ENCODE results near the gene HIGD1A.

Gene HIGD1A

GRCh38 chr3:42790714-42791229 is 13.5 kb downstream of the HIGD1A start:
- no peak overlapping the region for H3K4me3 ChIP-seq (ENCODE audit: low read depth, low read length)
- no peak for DNase-seq (ENCODE audit: low read depth)
- no peak for TF ChIP-seq CTCF (IDR thresholded peaks at IDR 0.05; ENCODE audit: insufficient read depth, low read depth, low read length, missing control alignments)

- H3K4me3 ChIP-seq (ENCODE audit: low read depth, low read length), result no peak overlapping the region
- no peak for TF ChIP-seq CTCF (IDR thresholded peaks at IDR 0.05; ENCODE audit: insufficient read depth, low read depth, low read length, missing control alignments)
- no peak for DNase-seq (ENCODE audit: low read depth)
Observed at GRCh38 chr3:42786631-42787030, 17.7 kb downstream of the HIGD1A start.

GRCh38 chr3:42786212-42786611 is 18.1 kb downstream of the HIGD1A start:
- no peak overlapping the region for H3K4me3 ChIP-seq (ENCODE audit: low read depth, low read length)
- TF ChIP-seq CTCF (IDR thresholded peaks at IDR 0.05; ENCODE audit: insufficient read depth, low read depth, low read length, missing control alignments), result no peak
- no peak for DNase-seq (ENCODE audit: low read depth)

- DNase-seq (ENCODE audit: low read depth), result peak; percentile 82
- TF ChIP-seq CTCF (IDR thresholded peaks at IDR 0.05; ENCODE audit: insufficient read depth, low read depth, low read length, missing control alignments), result peak; percentile 56
- no peak overlapping the region for H3K4me3 ChIP-seq (ENCODE audit: low read depth, low read length)
Observed at GRCh38 chr3:42780892-42781700, 23.2 kb downstream of the HIGD1A start.

- TF ChIP-seq CTCF (IDR thresholded peaks at IDR 0.05; ENCODE audit: insufficient read depth, low read depth, low read length, missing control alignments), result no peak
- H3K4me3 ChIP-seq (ENCODE audit: low read depth, low read length), result no peak overlapping the region
- DNase-seq (ENCODE audit: low read depth), result no peak
Observed at GRCh38 chr3:42780398-42780797, 23.9 kb downstream of the HIGD1A start.

GRCh38 chr3:42778644-42779043 is 25.6 kb downstream of the HIGD1A start:
- no peak for DNase-seq (ENCODE audit: low read depth)
- H3K4me3 ChIP-seq (ENCODE audit: low read depth, low read length), result no peak overlapping the region
- TF ChIP-seq CTCF (IDR thresholded peaks at IDR 0.05; ENCODE audit: insufficient read depth, low read depth, low read length, missing control alignments), result no peak

- TF ChIP-seq CTCF (IDR thresholded peaks at IDR 0.05; ENCODE audit: insufficient read depth, low read depth, low read length, missing control alignments), result no peak
- no peak for DNase-seq (ENCODE audit: low read depth)
- peak overlapping the region; percentile 89 for H3K4me3 ChIP-seq (ENCODE audit: low read depth, low read length)
Observed at GRCh38 chr3:42773409-42773751, 30.9 kb downstream of the HIGD1A start.

Data from GM12865 (cell line).